Stimulated activated naive CD8-positive, alpha-beta T cell treated with anti-CD3 and anti-CD28 coated beads, Interleukin-15, amount 100 ng/mL, for 72 hours (primary cell): ENCODE measurements around the gene AFF3.
"Not testable (repeated sequence)": the region's sequence is repeated elsewhere in the genome, so short reads cannot be mapped to it uniquely, and the experiment has no call there.

ENCODE experiments used
- ATAC-seq: fragments of 150-1000 bp; cut with Tn5 transposase; 2 replicates; pipeline ENCODE4 v1.10.0; 2021; ENCODE audit warnings: mild to moderate bottlenecking, moderate library complexity
- DNase-seq, 2 donors: peaks; one replicate each; pipeline ENCODE4 v3.0.0; 2021 to 2022
- H3K27ac Mint-ChIP-seq, 2 donors: one replicate each; pipeline ENCODE4 v1.8.0; 2022; ENCODE audit warnings: mild to moderate bottlenecking in 2 of 2, mixed read lengths in 2 of 2, moderate library complexity in 2 of 2
- H3K27me3 Mint-ChIP-seq: one replicate; pipeline ENCODE4 v1.8.0; 2022; ENCODE audit warnings: mixed read lengths
- H3K4me1 Mint-ChIP-seq: one replicate; pipeline ENCODE4 v1.8.0; 2022; ENCODE audit warnings: mild to moderate bottlenecking, mixed read lengths
- H3K4me3 Mint-ChIP-seq, 2 donors: one replicate each; pipeline ENCODE4 v1.8.0; 2022; ENCODE audit warnings: mild to moderate bottlenecking in 2 of 2, mixed read lengths in 2 of 2, moderate library complexity in 1 of 2
- H3K9me3 Mint-ChIP-seq, 2 donors: one replicate each; pipeline ENCODE4 v1.8.0; 2022; ENCODE audit warnings: mixed read lengths in 2 of 2

The AFF3 gene

GRCh38 chr2:99509387-99509786 lies 633.0 kb downstream of the AFF3 start:
- DNase-seq: no peak
- Mint-ChIP-seq H3K4me3 (no peak overlapping the region), H3K27ac (no peak overlapping the region), H3K4me1 (peaks cover 9% of the 10 kb centered on the region), H3K9me3 (no peaks in the 10 kb centered on the region), H3K27me3 (no peaks in the 10 kb centered on the region)
- no peak for ATAC-seq

GRCh38 chr2:99507937-99508818 lies 634.2 kb downstream of the AFF3 start:
- Mint-ChIP-seq H3K4me1 (peaks cover 19% of the 10 kb centered on the region), H3K9me3 (no peaks in the 10 kb centered on the region), H3K27me3 (no peaks in the 10 kb centered on the region), H3K27ac (no peak overlapping the region), H3K4me3 (no peak overlapping the region)
- ATAC-seq: no peak
- DNase-seq: no peak

GRCh38 chr2:99504844-99505584 lies 637.4 kb downstream of the AFF3 start:
- no peak for DNase-seq
- no peak overlapping the region for H3K27ac Mint-ChIP-seq
- H3K27me3 Mint-ChIP-seq: peaks cover under 1% of the 10 kb centered on the region
- no peaks in the 10 kb centered on the region for H3K9me3 Mint-ChIP-seq
- H3K4me1 Mint-ChIP-seq: peaks cover 26% of the 10 kb centered on the region
- peak; percentile 26 for ATAC-seq
- peak overlapping the region in 1 of 2 donors; percentile 25 for H3K4me3 Mint-ChIP-seq

- not testable (repeated sequence) for H3K27me3 Mint-ChIP-seq, H3K27ac Mint-ChIP-seq, H3K4me3 Mint-ChIP-seq, ATAC-seq, H3K9me3 Mint-ChIP-seq
- peak in 1 of 2 donors; percentile 14 for DNase-seq
- H3K4me1 Mint-ChIP-seq: peaks cover 26% of the 10 kb centered on the region
These were observed 638.6 kb downstream of the AFF3 start for GRCh38 chr2:99503662-99504416.

- Mint-ChIP-seq H3K9me3 (no peaks in the 10 kb centered on the region), H3K4me1 (peaks cover 41% of the 10 kb centered on the region), H3K27me3 (peaks cover 9% of the 10 kb centered on the region), H3K4me3 (no peak overlapping the region), H3K27ac (no peak overlapping the region)
- ATAC-seq (no peak), DNase-seq (no peak)
These were observed 646.4 kb downstream of the AFF3 start for GRCh38 chr2:99496021-99496420.
